BLaER1 (cell line): Measurements from ENCODE around the gene GRIK2.

Source experiments
- H3K27ac ChIP-seq: shearing (Covaris generic); formaldehyde crosslinking; 2 replicates; pipeline ENCODE4 v1.8.1; 2022
- H3K27me3 ChIP-seq: shearing (Covaris generic); formaldehyde crosslinking; 2 replicates; pipeline ENCODE4 v1.8.1; 2022
- H3K36me3 ChIP-seq: shearing (Covaris generic); formaldehyde crosslinking; 2 replicates; pipeline ENCODE4 v1.8.1; 2022
- H3K4me1 ChIP-seq: shearing (Covaris generic); formaldehyde crosslinking; 2 replicates; pipeline ENCODE4 v1.8.1; 2022
- H3K4me2 ChIP-seq: shearing (Covaris generic); formaldehyde crosslinking; 2 replicates; pipeline ENCODE4 v1.8.1; 2022
- H3K4me3 ChIP-seq: shearing (Covaris generic); formaldehyde crosslinking; 2 replicates; pipeline ENCODE4 v1.8.1; 2022
- H3K9ac ChIP-seq: shearing (Covaris generic); formaldehyde crosslinking; 2 replicates; pipeline ENCODE4 v1.8.1; 2022
- H3K9me3 ChIP-seq: shearing (Covaris generic); formaldehyde crosslinking; 2 replicates; pipeline ENCODE4 v1.8.1; 2022
- H4K20me1 ChIP-seq: shearing (Covaris generic); formaldehyde crosslinking; 2 replicates; pipeline ENCODE4 v1.8.1; 2022
- Cebpa-rat ChIP-seq: shearing (Covaris generic); IDR thresholded peaks from 2 replicates; pipeline ENCODE4 v1.8.1; 2022

The GRIK2 gene

GRCh38 chr6:101932704-101933103 is 539.2 kb downstream of the GRIK2 start:
- no peak overlapping the region for H3K4me2 ChIP-seq
- H4K20me1 ChIP-seq = no peaks in the 10 kb centered on the region
- H3K4me1 ChIP-seq = no peaks in the 10 kb centered on the region
- no peaks in the 10 kb centered on the region for H3K9me3 ChIP-seq
- H3K36me3 ChIP-seq = no peaks in the 10 kb centered on the region
- no peak overlapping the region for H3K9ac ChIP-seq
- H3K4me3 ChIP-seq = no peak overlapping the region
- no peak for TF ChIP-seq Cebpa-rat
- no peak overlapping the region for H3K27ac ChIP-seq
- H3K27me3 ChIP-seq = no peaks in the 10 kb centered on the region

GRCh38 chr6:101935732-101936131 is 542.2 kb downstream of the GRIK2 start:
- TF ChIP-seq Cebpa-rat = no peak
- Histone ChIP-seq H3K36me3 (no peaks in the 10 kb centered on the region), H3K4me1 (no peaks in the 10 kb centered on the region), H3K9me3 (no peaks in the 10 kb centered on the region), H3K9ac (no peak overlapping the region), H3K4me2 (no peak overlapping the region), H4K20me1 (no peaks in the 10 kb centered on the region), H3K27ac (no peak overlapping the region), H3K27me3 (no peaks in the 10 kb centered on the region), H3K4me3 (no peak overlapping the region)

GRCh38 chr6:101936516-101936915 is 543.0 kb downstream of the GRIK2 start:
- Histone ChIP-seq H4K20me1 (no peaks in the 10 kb centered on the region), H3K36me3 (no peaks in the 10 kb centered on the region), H3K9me3 (no peaks in the 10 kb centered on the region), H3K4me1 (no peaks in the 10 kb centered on the region), H3K27ac (no peak overlapping the region), H3K27me3 (no peaks in the 10 kb centered on the region), H3K4me3 (no peak overlapping the region), H3K9ac (no peak overlapping the region), H3K4me2 (no peak overlapping the region)
- TF ChIP-seq Cebpa-rat = no peak

GRCh38 chr6:101937108-101937507 is 543.6 kb downstream of the GRIK2 start:
- no peaks in the 10 kb centered on the region for H3K36me3 ChIP-seq

GRCh38 chr6:101940391-101940790 is 546.9 kb downstream of the GRIK2 start:
- H3K27ac ChIP-seq = no peak overlapping the region
- H3K4me2 ChIP-seq = no peak overlapping the region
- no peak for TF ChIP-seq Cebpa-rat
- no peak overlapping the region for H3K4me3 ChIP-seq
- no peak overlapping the region for H3K9ac ChIP-seq
- H3K27me3 ChIP-seq = no peaks in the 10 kb centered on the region
- no peaks in the 10 kb centered on the region for H3K36me3 ChIP-seq
- H3K9me3 ChIP-seq = no peaks in the 10 kb centered on the region
- H3K4me1 ChIP-seq = no peaks in the 10 kb centered on the region
- no peaks in the 10 kb centered on the region for H4K20me1 ChIP-seq

More at GRCh38 chr6:101937108-101937507, 543.6 kb downstream of the GRIK2 start:
- no peak for TF ChIP-seq Cebpa-rat
- Histone ChIP-seq H3K9ac (no peak overlapping the region), H4K20me1 (no peaks in the 10 kb centered on the region), H3K4me1 (no peaks in the 10 kb centered on the region), H3K27me3 (no peaks in the 10 kb centered on the region), H3K27ac (no peak overlapping the region), H3K4me3 (no peak overlapping the region), H3K4me2 (no peak overlapping the region), H3K9me3 (no peaks in the 10 kb centered on the region)

GRCh38 chr6:101956961-101957360 is 563.5 kb downstream of the GRIK2 start:
- no peaks in the 10 kb centered on the region for H3K36me3 ChIP-seq
- no peak overlapping the region for H3K9ac ChIP-seq
- no peaks in the 10 kb centered on the region for H4K20me1 ChIP-seq
- no peak overlapping the region for H3K27ac ChIP-seq
- H3K27me3 ChIP-seq = no peaks in the 10 kb centered on the region
- TF ChIP-seq Cebpa-rat = no peak
- H3K9me3 ChIP-seq = no peaks in the 10 kb centered on the region
- H3K4me3 ChIP-seq = no peak overlapping the region
- H3K4me2 ChIP-seq = no peak overlapping the region
- H3K4me1 ChIP-seq = no peaks in the 10 kb centered on the region

- no peak for TF ChIP-seq Cebpa-rat
- Histone ChIP-seq H3K4me3 (no peak overlapping the region), H4K20me1 (no peaks in the 10 kb centered on the region), H3K9ac (no peak overlapping the region), H3K4me2 (no peak overlapping the region), H3K27me3 (no peaks in the 10 kb centered on the region), H3K9me3 (no peaks in the 10 kb centered on the region), H3K4me1 (no peaks in the 10 kb centered on the region), H3K36me3 (no peaks in the 10 kb centered on the region), H3K27ac (no peak overlapping the region)
These were observed 567.8 kb downstream of the GRIK2 start for GRCh38 chr6:101961357-101961756.

GRCh38 chr6:101980924-101981323 is 587.4 kb downstream of the GRIK2 start:
- no peaks in the 10 kb centered on the region for H3K27me3 ChIP-seq
- no peaks in the 10 kb centered on the region for H3K9me3 ChIP-seq
- no peak for TF ChIP-seq Cebpa-rat
- H3K4me3 ChIP-seq = no peak overlapping the region
- no peak overlapping the region for H3K27ac ChIP-seq
- no peaks in the 10 kb centered on the region for H3K4me1 ChIP-seq
- no peaks in the 10 kb centered on the region for H4K20me1 ChIP-seq
- no peak overlapping the region for H3K9ac ChIP-seq
- no peaks in the 10 kb centered on the region for H3K36me3 ChIP-seq
- H3K4me2 ChIP-seq = no peak overlapping the region

- H3K4me2 ChIP-seq = no peak overlapping the region
- no peaks in the 10 kb centered on the region for H3K4me1 ChIP-seq
- H3K36me3 ChIP-seq = no peaks in the 10 kb centered on the region
- no peaks in the 10 kb centered on the region for H3K9me3 ChIP-seq
- H3K27me3 ChIP-seq = no peaks in the 10 kb centered on the region
- H3K9ac ChIP-seq = no peak overlapping the region
- H3K27ac ChIP-seq = no peak overlapping the region
- H3K4me3 ChIP-seq = no peak overlapping the region
- TF ChIP-seq Cebpa-rat = no peak
- no peaks in the 10 kb centered on the region for H4K20me1 ChIP-seq
These were observed 593.0 kb downstream of the GRIK2 start for GRCh38 chr6:101986476-101986875.

- H3K27ac ChIP-seq = no peak overlapping the region
- H3K9me3 ChIP-seq = no peaks in the 10 kb centered on the region
- H3K4me3 ChIP-seq = no peak overlapping the region
- no peaks in the 10 kb centered on the region for H3K27me3 ChIP-seq
- H3K9ac ChIP-seq = no peak overlapping the region
- no peak overlapping the region for H3K4me2 ChIP-seq
- H3K36me3 ChIP-seq = no peaks in the 10 kb centered on the region
- no peak for TF ChIP-seq Cebpa-rat
- H4K20me1 ChIP-seq = no peaks in the 10 kb centered on the region
- no peaks in the 10 kb centered on the region for H3K4me1 ChIP-seq
These were observed 598.8 kb downstream of the GRIK2 start for GRCh38 chr6:101992286-101992685.

GRCh38 chr6:101994521-101994920 is 601.0 kb downstream of the GRIK2 start:
- Histone ChIP-seq H3K36me3 (no peaks in the 10 kb centered on the region), H3K27ac (no peak overlapping the region), H3K4me3 (no peak overlapping the region), H3K9me3 (no peaks in the 10 kb centered on the region), H3K4me2 (no peak overlapping the region), H3K9ac (no peak overlapping the region), H3K27me3 (no peaks in the 10 kb centered on the region), H3K4me1 (no peaks in the 10 kb centered on the region), H4K20me1 (no peaks in the 10 kb centered on the region)
- TF ChIP-seq Cebpa-rat = no peak
